CD4-positive, alpha-beta T cell treated with Interferon gamma for 1 hour (primary cell): Measurements from ENCODE around the gene DNAJB12.
"Not testable (repeated sequence)": the region's sequence is repeated elsewhere in the genome, so short reads cannot be mapped to it uniquely, and the experiment has no call there.

Experiments
- DNase-seq: peaks from one replicate; pipeline ENCODE4 v3.0.0-alpha.2; 2020

DNAJB12 gene

DNA sequence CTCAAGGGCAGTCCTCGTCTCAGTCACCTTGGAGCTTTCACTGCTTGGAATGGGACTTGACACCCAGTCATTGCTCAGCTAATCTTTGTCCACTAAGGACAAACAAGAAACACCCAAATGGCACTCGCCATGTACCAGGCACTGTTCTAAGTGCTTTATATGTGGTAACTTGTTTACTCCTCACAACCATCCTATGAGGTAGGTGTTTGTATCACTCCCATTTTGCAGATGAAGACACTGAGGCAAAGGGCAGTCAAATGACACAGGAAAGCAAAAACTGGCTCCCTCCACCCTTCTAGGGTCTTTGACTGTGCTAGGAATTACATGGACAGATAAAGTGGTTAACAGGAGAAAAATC, 24.7 kb downstream of the DNAJB12 start:
- DNase-seq, result no peak

GRCh38 chr10:72329290-72330068, 25.2 kb downstream of the DNAJB12 start:
- DNase-seq, result no peak

DNA sequence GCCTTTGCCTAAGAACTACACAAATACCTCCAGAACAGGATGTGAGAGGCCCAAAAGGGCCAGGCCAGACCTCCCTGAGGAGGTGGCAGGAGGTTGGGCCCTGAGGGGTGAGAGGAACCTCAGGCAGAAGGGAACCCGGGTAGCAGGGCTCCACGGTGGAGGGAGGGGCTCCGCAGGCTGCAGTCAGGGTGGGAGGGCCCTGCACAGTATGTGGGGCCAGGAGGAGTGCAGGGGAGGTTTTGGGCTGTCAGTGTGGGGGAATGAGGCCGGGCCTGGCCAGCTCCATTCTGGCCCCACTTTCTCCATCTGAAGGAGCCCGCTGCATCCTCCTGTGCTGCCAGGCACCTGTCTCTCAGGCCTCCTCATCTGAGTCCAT, 25.9 kb downstream of the DNAJB12 start:
- no peak for DNase-seq

GRCh38 chr10:72328045-72328828, 26.5 kb downstream of the DNAJB12 start:
- no peak for DNase-seq

DNA sequence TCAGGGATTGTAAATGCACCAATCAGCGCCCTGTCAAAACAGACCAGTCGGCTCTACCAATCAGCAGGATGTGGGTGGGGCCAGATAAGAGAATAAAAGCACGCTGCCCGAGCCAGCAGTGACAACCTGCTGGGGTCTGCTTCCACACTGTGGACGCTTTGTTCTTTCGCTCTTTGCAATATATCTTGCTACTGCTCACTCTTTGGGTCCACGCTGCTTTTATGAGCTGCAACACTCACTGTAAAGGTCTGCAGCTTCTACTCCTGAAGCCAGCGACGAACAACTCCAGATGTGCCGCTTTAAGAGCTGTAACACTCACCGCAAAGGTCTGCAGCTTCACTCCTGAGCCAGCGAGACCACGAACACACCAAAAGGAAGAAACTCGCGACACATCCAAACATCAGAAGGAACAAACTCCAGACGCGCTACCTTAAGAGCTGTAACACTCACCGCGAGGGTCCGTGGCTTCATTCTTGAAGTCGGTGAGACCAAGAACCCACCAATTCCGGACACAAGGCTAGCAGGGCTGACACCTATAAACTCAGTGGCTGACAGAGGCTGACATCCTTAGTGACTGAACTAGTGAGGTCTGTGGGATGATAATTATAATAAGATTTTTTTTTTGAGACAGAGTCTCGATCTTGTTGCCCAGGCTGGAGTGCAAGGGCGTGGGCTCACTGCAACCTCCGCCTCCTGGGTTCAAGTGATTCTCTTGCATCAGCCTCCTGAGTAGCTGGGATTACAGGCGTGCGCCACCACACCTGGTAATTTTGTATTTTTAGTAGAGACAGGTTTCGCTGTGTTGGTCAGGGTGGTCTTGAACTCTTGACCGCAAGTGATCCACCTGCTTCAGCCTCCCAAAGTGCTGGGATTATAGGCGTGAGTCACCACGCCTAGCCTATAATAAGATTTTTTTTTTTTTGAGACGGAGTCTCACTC, 27.8 kb downstream of the DNAJB12 start:
- DNase-seq, result peak; percentile 81

GRCh38 chr10:72325243-72326175, 29.2 kb downstream of the DNAJB12 start:
- not testable (repeated sequence) for DNase-seq

DNA sequence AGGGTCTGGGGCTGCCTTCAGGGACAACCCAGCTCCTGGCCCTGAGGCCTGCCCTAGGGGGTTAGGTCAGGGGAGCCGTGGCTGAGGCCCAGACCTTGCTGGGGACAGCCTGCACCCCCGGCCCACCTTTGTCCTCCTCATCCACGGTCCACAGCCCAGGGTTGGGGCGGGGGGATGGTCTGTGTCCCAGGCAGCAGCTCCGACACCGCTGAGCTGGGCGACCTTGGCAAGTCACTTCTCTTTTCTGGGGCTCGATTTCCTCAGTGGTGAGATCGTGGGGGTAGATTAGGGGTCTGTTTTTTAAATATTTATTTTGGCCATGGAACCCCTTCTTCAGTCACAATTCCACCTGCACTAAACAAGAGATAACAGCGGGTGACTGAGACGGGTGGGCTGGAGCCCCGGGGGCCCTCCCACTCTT, 30.9 kb downstream of the DNAJB12 start:
- DNase-seq, result no peak

DNA sequence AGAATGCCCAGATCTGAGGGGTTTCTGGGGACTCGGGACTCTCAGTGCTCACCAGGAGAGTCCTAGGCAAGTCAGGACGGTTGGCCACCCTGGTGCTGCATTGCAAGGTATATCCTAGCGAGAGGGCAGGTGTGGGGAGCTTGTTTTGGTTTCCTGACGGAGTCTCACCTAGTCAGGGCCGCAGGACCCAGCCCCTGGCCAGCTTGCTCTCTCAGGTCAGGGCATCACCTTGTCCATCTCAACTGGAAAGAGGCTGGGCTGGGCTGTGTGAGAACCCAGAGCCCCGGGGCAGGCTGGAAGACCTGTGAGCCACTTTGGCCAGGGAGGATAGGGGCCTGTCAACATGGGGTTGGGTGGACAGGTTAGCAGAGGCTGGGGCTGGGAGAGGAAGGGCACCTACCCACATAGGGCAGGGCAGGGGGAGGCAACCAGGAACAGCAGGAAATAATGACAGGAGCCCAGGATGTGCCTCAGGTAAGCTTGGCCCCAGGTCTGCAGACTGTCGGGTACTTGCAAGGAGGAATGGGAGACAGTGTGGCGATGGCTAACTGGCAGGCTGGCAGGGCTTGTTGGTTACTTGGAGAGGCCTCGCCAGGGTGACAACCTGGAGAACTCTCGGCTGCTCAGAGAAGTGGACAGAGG, 31.5 kb downstream of the DNAJB12 start:
- DNase-seq, result no peak

DNA sequence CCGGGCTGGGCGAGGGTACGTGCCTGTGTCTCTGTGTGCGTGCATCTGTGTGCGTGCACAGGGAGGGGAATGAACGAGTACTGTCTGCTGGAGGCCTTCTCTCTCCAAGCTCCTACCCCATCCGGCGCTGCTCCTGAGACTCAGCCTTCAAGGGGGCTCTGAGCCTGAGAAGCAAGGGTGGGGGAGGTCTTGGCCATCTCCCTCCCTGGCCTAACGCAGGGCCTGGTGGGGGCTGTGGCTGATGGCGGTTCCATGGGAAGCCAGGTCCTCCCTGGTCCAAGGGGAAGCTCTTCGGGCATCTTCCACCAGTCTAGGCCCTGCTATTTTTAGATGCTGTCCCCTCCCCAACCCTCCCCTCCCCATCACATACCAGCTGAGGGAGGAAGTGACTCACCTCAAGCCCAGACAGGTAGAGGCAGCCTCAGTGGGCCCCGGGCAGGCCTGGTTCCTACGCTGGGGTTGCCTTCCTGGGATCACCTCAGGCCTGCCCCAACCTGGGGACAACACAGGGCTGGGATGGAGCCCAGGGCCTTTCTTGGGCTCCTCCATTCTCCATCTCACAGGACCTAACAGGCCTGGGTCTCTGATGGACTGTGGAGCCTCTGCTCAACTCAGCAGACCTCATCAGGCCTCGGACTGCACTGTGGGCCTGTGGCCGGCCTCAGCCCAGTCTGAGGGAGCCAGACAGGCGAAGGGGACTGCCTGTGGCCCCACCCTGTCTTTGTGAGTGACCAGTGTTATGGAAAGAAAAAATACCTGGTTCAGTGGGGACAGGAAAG, 32.2 kb downstream of the DNAJB12 start:
- peak; percentile 57 for DNase-seq

GRCh38 chr10:72322030-72322279, 32.8 kb downstream of the DNAJB12 start:
- DNase-seq, result no peak

DNA sequence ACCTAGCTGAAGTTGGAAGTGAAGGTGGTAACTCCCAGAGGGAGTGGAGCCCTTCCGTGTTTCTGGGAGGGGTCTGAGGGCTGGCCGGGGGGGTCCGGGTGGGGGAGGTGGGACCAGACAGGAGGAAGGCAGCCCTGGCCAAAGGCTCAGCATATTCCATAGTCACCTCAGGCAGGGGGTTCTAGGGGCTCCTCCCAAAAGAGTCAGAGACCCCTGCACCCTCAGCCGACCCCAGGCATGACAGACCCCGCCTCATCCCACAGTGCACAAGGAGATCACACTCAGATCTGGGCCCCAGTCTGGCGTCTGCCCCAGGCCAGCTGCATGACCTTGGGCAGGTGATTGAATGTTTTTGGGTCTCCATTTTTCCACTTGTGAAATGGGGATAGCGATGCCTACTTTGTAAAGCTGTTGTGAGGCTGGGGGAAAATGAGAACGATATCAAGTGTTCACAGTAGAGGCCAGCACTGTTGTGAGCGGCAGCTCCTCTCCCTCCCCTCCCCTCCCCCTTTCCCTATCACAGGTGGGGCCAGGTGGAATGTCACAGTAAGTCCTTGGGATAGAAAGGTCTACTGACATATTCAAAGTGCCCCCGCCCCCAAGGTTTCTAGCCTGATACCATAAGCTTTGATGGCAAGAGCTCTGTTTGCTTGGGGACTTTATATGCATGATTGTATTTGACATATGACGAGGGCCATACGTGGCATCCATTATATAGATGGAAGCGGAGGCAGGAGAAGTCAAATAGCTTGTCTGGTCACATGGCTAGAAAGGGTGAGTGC, 33.3 kb downstream of the DNAJB12 start:
- no peak for DNase-seq

- DNase-seq, result peak; percentile 79
These were observed 34.0 kb downstream of the DNAJB12 start for GRCh38 chr10:72320676-72321247.

DNA sequence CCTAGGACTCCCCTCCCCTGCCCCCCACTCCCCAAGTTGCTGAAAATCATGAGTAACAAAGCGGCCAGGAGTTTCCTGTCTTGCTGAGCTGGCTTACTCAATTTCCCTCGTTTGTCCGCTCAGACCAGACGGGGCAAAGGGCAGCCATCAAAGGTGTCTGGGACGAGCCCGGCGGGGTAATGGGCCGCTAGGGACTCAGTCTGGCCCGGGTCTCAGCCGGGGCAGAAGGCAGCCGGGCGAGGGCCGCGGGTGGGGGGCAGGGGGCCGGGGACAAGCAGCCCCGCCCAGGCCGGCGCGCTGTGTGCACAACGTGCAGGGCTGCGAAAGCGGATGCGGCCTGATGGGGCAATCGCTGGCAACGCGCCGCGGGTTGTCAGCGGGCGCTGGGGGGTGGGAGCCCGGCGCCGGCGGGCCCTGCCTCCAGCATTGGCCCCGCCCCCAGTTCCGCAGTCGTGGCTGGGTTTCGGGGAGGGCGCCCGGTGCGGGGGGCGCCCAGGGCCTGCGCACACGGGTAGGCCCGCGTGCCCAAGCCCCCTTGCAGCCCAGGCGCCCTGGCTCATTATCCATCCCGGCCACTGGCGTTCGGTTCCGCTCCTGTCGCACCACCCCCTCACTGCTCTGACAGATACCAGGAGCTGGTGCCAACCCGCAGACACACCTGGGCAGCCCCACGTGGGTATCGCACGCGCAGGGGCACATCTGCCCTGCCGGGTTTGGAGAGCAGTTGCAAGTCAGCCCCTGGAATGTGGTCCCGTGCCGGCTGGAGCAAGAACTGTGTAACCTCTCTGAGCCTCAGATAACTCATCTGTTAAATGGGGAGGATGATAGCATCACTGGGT, 35.1 kb downstream of the DNAJB12 start:
- peak; percentile 88 for DNase-seq

DNA sequence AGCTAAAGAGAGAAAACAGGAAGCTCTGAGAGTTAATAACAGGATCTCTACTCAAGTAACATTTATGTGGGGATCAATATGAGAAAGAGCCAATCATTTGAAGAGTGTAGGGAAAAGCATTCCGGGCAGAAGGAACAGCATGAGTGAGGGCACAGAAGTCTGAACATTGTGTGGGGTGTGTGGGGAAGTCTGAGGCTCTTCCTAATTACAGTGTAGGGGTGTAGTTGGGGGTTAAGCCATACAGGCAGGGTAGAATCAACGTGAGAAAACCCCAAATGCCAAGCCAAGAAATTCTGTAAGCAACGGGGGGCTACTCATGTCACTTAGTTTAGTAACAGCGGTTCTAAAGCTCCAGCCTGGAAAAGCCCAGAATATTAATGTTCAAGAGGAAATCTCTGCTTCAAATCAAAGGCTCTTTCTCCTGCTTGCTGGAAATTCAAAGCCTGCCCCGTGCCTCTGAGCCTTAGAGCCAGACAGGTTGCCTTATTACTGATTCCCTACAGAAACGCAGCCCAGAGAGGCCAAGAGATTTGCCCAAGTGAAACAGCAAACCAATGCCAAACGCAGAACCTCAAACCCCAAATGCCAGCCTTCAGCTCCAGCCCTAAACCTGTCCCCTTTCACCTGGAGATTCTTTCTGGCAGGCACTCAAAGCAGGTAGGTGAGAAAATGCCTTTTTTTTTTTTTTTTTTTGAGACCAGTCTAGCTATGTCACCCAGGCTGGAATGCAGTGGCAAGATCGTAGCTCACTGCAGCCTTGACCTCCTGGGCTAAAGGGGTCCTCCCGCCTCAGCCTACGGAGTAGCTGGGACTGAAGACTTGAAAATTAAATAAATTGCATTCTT, 36.1 kb downstream of the DNAJB12 start:
- DNase-seq, result no peak

DNA sequence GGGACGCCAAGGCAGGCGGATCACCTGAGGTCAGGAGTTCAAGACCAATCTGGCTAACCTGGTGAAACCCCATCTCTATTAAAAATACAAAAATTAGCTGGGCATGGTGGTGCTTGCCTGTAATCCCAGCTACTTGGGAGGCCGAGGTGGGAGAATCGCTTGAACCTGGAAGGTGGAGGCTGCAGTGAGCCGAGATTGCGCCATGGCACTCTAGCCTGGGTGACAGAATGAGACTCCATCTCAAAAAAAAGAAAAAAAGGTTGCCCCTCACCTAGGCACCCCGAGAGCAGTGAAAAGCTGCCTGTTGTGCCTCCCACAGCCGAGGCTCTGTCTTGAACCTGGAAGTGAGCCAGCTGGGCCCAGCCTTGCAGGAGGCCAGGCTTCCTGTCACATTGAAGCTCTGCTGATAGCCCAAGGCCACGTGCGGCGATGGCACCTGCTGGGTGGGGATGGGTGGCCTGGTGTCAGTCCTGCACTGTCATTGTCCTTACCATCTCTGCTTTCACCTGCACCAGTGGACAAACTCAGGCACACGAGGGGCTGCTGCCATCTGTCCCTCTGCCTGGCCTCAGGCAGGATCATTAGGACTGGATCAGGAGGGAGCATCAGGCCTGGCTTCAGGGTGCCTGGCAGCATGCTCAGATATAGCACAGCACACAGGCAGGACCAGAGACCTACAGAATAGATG, 37.8 kb downstream of the DNAJB12 start:
- peak; percentile 59 for DNase-seq

DNA sequence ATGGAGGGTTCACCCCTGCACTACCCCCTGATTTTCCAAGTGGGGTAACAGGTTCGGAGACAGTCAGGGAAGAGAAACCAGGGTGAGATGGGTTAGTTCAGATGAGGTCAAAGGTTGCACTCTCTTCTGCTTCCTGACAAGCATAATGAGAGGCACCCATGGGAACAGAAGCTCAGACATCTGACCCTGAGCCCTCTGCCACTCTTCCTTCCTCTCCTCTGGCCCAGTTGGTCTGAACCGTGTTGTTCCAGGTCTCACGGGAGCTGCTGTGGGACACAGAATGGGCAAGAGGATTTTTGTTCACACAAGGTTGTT, 38.4 kb downstream of the DNAJB12 start:
- DNase-seq, result no peak

GRCh38 chr10:72315611-72316385, 38.9 kb downstream of the DNAJB12 start:
- no peak for DNase-seq
